Airway epithelial cell (primary cell): ENCODE results near the gene CLEC2A. TPM values are rescaled to one million over a fixed set of nuclear protein-coding genes. Genes with fewer than 3 reads are reported as not detected.

Experiments
- total RNA-seq: library from RNA; depleted of rRNA; stranded (reverse); fragments of >200 nt; gene quantifications from 2 replicates; pipeline ENCODE4 v1.2.3, GENCODE V29; 2015

CLEC2A gene, protein sequence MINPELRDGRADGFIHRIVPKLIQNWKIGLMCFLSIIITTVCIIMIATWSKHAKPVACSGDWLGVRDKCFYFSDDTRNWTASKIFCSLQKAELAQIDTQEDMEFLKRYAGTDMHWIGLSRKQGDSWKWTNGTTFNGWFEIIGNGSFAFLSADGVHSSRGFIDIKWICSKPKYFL
- not detected in 2 replicates for total RNA-seq

DNA sequence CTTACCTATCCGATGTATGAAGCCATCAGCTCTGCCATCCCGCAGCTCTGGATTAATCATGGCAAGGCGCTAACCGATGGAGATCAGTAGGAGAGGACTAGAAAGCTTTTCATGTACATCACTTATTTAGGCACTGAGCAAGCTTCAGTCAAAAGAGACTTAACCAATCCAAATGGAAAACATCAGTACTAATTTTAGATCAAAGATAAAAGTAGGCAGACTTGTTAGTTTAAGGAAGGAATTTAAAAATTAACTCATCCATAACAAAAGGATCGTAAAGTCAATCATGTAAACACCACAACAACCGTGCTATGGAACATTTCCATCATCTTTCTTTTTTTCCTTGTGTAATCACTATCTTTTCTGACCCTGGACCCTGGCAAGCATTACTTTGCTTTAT is at the start of gene CLEC2A:
CLEC2A (minus strand) TSS at position 101 of the 400 bp plus-strand sequence; CDS start at position 60, 41 bp downstream.

DNA sequence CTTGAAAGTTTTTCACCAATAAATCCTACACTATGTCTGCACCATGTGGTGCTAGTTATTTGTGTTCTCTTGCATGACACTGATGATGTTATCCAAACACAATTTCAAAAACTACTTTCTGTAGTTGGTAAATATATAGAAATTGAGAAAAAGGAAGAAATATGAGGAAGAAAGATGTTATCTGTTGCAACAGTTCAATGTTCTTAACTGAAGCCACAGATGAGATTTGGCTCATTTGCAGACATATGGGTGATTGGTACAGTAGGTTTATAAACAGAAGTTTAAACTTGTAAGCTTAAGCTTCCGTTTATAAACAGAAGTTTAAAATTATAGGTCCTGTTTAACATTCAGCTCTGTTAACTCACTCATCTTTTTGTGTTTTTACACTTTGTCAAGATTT is 39.0 kb upstream of the CLEC2A start, which contains the start of gene CLEC12A:
CLEC12A (plus strand) TSS at position 229 of the 400 bp plus-strand sequence. CDS start 188 bp downstream, outside the sequence.

DNA sequence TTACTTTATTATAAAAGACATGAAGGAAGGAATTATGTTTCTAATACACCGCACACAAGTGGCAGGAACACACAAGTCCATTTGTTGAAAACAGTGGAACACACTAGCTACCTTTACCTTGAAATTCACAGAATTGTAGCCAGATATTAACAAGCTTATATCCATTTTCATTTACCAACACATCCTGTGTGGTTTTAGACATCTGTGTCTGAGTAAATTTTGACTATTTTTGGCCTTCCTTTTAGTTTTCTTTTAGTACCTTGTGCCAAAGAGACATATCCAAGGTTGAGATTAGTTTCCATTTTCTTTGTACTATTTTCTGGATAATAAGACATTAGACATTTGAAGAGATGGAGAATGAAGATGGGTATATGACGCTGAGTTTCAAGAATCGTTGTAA is 50.9 kb downstream of the CLEC2A start, which contains the start of gene KLRF2:
KLRF2 (plus strand) TSS at position 244 of the 400 bp plus-strand sequence; CDS start at position 351, 107 bp downstream.

DNA sequence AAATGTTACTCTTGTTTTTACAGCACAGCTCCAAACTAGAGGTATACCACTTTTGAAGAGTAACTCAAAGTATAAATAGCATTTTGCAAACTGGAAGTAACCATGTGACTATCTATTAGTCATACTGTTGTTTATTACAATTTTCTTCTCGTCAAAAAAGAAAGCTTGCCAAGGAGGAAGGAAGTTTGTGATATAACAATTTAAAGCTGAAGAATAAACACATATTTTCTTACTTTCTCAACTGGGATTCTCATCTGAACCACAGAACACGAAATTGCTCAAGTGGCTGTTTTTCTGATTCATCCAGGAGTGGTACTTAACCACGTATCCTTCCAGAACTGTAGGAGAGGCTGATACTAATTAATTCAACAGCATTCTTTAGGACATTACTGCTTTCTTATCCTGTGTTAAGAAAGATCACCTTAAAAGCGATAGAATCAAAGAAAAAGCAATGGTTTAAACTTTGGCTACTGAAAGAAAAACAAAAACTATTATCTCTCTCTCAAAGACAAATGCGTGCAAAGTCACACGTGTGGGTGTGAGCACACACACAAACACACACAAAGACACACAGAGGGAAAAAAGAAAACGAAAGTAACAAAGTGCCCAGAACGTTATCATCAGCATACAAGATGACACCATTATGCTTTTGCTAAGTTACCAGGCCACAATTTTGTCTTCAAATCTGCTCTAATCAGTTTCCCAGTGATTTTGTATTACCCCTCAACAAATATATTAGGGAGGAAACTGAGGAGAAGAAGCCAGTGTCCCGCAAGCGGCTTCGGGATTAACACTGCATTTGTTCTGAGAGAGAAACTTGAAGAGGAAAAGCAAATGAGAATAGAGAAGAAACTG is 62.6 kb downstream of the CLEC2A start, which contains the start of gene CLEC2B:
CLEC2B (minus strand) TSS at position 48 of the 855 bp plus-strand sequence.

Other genes starting within 250 kb of the CLEC2A start
- not detected in 2 replicates for gene CLECL1, start 199.3 kb downstream of the CLEC2A start, total RNA-seq
- gene CD69, start 171.5 kb downstream of the CLEC2A start, total RNA-seq: not detected in 2 replicates
- not detected in 2 replicates for gene KLRF1, start 104.9 kb downstream of the CLEC2A start, total RNA-seq
- 0.23 and 0.63 TPM in 2 replicates for gene CLEC2B, start 63.0 kb downstream of the CLEC2A start, total RNA-seq
- not detected in 2 replicates for gene KLRF2, start 50.9 kb downstream of the CLEC2A start, total RNA-seq
- not detected in 2 replicates for gene CLEC12A, start 39.0 kb upstream of the CLEC2A start, total RNA-seq
- gene CLEC1B, start 66.8 kb upstream of the CLEC2A start, total RNA-seq: not detected in 2 replicates
- not detected in 2 replicates for gene CLEC12B, start 78.3 kb upstream of the CLEC2A start, total RNA-seq
- gene CLEC9A, start 98.3 kb upstream of the CLEC2A start, total RNA-seq: not detected in 2 replicates
- gene CLEC1A, start 166.6 kb upstream of the CLEC2A start, total RNA-seq: not detected in 2 replicates
- gene CLEC7A, start 197.8 kb upstream of the CLEC2A start, total RNA-seq: 0.14 and 1.5 TPM in 2 replicates
- gene OLR1, start 239.8 kb upstream of the CLEC2A start, total RNA-seq: 0.07 TPM in 1 of 2 replicates, not detected in the other
- not detected in 2 replicates for gene TMEM52B, start 246.7 kb upstream of the CLEC2A start, total RNA-seq